A549 (cell line): ENCODE data around the gene FZD10. TPM values are rescaled to one million over a fixed set of nuclear protein-coding genes. Genes with fewer than 3 reads are reported as not detected.

Experiments used
- ATAC-seq, 2 experiments: fragments of 200-7000 bp in 1 of 2; fragments of >200 bp in 1 of 2; cut with Nextera tagmentation in 1 of 2; cut with Tn5 transposase in 1 of 2; 3 replicates each; pipeline versions ENCODE4 v1.8.0 to v1.9.1; 2018 to 2020; ENCODE audit warnings: mild to moderate bottlenecking in 1 of 2, moderate library complexity in 1 of 2
- CTCF ChIA-PET: fragments of 300-600 bp; sonication (Branson Sonifier 250); formaldehyde crosslinking; extraction: SDS; loops from one replicate; lab custom pipeline; 2021; ENCODE audit warnings: antibody characterized with exemption, inconsistent platforms; lab: Yijun Ruan, JAX
- POLR2A ChIA-PET: fragments of 350-600 bp; formaldehyde crosslinking; extraction: SDS; loops from one replicate; lab custom pipeline; 2021; ENCODE audit warnings: antibody characterized with exemption, inconsistent platforms; lab: Yijun Ruan, JAX
- DNase-seq, 2 experiments: peaks; one replicate each; pipeline versions ENCODE4 v3.0.0 to v3.0.0-alpha.2; 2011 to 2016; ENCODE audit warnings: low read depth in 1 of 2, low spot score in 1 of 2
- FAIRE-seq: peaks from 2 replicates; lab custom pipeline; 2011; peaks lifted over from hg19 to GRCh38; lab: Jason Lieb, UNC
- H3K27ac ChIP-seq, 2 experiments: fragments of >200 bp; sonication (Bioruptor Twin); formaldehyde crosslinking; 3 replicates each; pipeline ENCODE4 v1.5.1; 2016 to 2017
- H3K4me1 ChIP-seq: fragments of >200 bp; sonication (Bioruptor Twin); formaldehyde crosslinking; 3 replicates; pipeline ENCODE4 v1.6.1; 2016
- H3K4me2 ChIP-seq: fragments of >200 bp; sonication (Bioruptor Twin); formaldehyde crosslinking; 3 replicates; pipeline ENCODE4 v1.6.1; 2016
- H3K4me3 ChIP-seq: fragments of >200 bp; sonication (Bioruptor Twin); formaldehyde crosslinking; 3 replicates; pipeline ENCODE4 v1.5.1; 2016
- H3K9me3 ChIP-seq: fragments of >200 bp; sonication (Bioruptor Twin); formaldehyde crosslinking; 3 replicates; pipeline ENCODE4 v1.6.1; 2016
- BHLHE40 ChIP-seq: IDR thresholded peaks from 2 replicates; pipeline ENCODE4 v1.6.1; 2012; ENCODE audit warnings: low read depth, low read length, inconsistent platforms
- CBX8 ChIP-seq: fragments of 200-600 bp; sonication (generic); IDR thresholded peaks from 2 replicates; pipeline ENCODE4 v1.6.1; 2016
- EHMT2 ChIP-seq: fragments of 200-600 bp; sonication (generic); IDR thresholded peaks from 2 replicates; pipeline ENCODE4 v1.6.1; 2016; ENCODE audit warnings: antibody characterized with exemption, low read depth, mild to moderate bottlenecking, moderate library complexity
- ESRRA ChIP-seq: fragments of 150-350 bp; IDR thresholded peaks from 2 replicates; pipeline ENCODE4 v1.6.1; 2014; ENCODE audit warnings: mild to moderate bottlenecking, low read length, borderline replicate concordance
- FOSB ChIP-seq: fragments of 250-450 bp; sonication (Bioruptor Pico); IDR thresholded peaks from 2 replicates; pipeline ENCODE4 v1.5.0; 2020; ENCODE audit warnings: mild to moderate bottlenecking, moderate library complexity
- FOSL2 ChIP-seq, 2 experiments: fragments of 450-650 bp in 1 of 2; fragments of >200 bp in 1 of 2; sonication (Bioruptor Twin) in 1 of 2; formaldehyde crosslinking; IDR thresholded peaks; 2 replicates each; pipeline versions ENCODE4 v1.5.0 to v1.6.1; 2016 to 2020; ENCODE audit warnings: mild to moderate bottlenecking in 1 of 2, moderate library complexity in 1 of 2
- HOXB13 ChIP-seq: fragments of 250-450 bp; sonication (Bioruptor Pico); IDR thresholded peaks from 2 replicates; pipeline ENCODE4 v1.5.0; 2020; ENCODE audit warnings: low read depth, mild to moderate bottlenecking, moderate library complexity
- MAFK ChIP-seq: fragments of 450-650 bp; IDR thresholded peaks from 2 replicates; pipeline ENCODE4 v1.6.1; 2014; ENCODE audit not compliant: partially characterized antibody
- PHF8 ChIP-seq: fragments of 200-600 bp; sonication (generic); IDR thresholded peaks from 2 replicates; pipeline ENCODE4 v1.6.1; 2016; ENCODE audit warnings: low read depth, mild to moderate bottlenecking, antibody characterized with exemption, moderate library complexity, borderline replicate concordance
- RAD21 ChIP-seq, 2 experiments: fragments of >200 bp in 1 of 2; sonication (Bioruptor Twin) in 1 of 2; formaldehyde crosslinking in 1 of 2; IDR thresholded peaks in 1 of 2; conservative IDR thresholded peaks in 1 of 2; 2 replicates in 1 of 2; 3 replicates in 1 of 2; pipeline ENCODE4 v1.6.1; 2012 to 2018; ENCODE audit warnings: inconsistent platforms in 1 of 2
- RCOR1 ChIP-seq: fragments of 150-350 bp; IDR thresholded peaks from 2 replicates; pipeline ENCODE4 v1.6.1; 2014; ENCODE audit warnings: antibody characterized with exemption, low read length, low read depth
- ZC3H11A ChIP-seq: fragments of 450-650 bp; IDR thresholded peaks from 2 replicates; pipeline ENCODE4 v1.6.1; 2014; ENCODE audit warnings: antibody characterized with exemption, mild to moderate bottlenecking
- ZFP36 ChIP-seq: fragments of 450-650 bp; IDR thresholded peaks from 2 replicates; pipeline ENCODE4 v1.6.1; 2014; ENCODE audit warnings: borderline replicate concordance; ENCODE audit not compliant: partially characterized antibody
- ZSCAN20 ChIP-seq: fragments of 250-450 bp; sonication (Bioruptor Pico); IDR thresholded peaks from 2 replicates; pipeline ENCODE4 v1.8.0; 2022; ENCODE audit warnings: mild to moderate bottlenecking, moderate library complexity
- WGBS: methylation state at CpG from one replicate; pipeline ENCODE4 v1.1.6; 2017; ENCODE audit errors: missing lambda C conversion rate; 5-methylcytosine and 5-hydroxymethylcytosine counted together
- polyA plus RNA-seq, 4 experiments: library from polyadenylated mRNA; depleted of rRNA in 3 of 4; stranded (reverse); fragments of >200 nt; fragmentation: RNase III in 1 of 4; extraction: RNeasy Plus Mini Kit Qiagen cat#74134 plus additional on column Dnase treatment in 1 of 4; gene quantifications; 2 replicates in 3 of 4; 3 replicates in 1 of 4; pipeline ENCODE4 v1.2.3, GENCODE V29; 2011 to 2017
- TF ChIP-seq, protein P1 (sequence below): IDR thresholded peaks from 2 replicates; pipeline ENCODE4 v1.6.1; 2012; ENCODE audit warnings: low read depth, borderline replicate concordance
- TF ChIP-seq, protein P2 (sequence below): fragments of 450-650 bp; IDR thresholded peaks from 2 replicates; pipeline ENCODE4 v1.6.1; 2014; ENCODE audit warnings: antibody characterized with exemption
- TF ChIP-seq, protein P3 (sequence below): fragments of >200 bp; sonication (Bioruptor Twin); formaldehyde crosslinking; IDR thresholded peaks from 3 replicates; pipeline ENCODE4 v1.6.1; 2016
- TF ChIP-seq, protein P4 (sequence below): fragments of 250-450 bp; sonication (Bioruptor Pico); IDR thresholded peaks from 2 replicates; pipeline ENCODE4 v1.5.0; 2021; ENCODE audit warnings: mild to moderate bottlenecking, moderate library complexity, borderline replicate concordance
- TF ChIP-seq, protein P5 (sequence below): fragments of >200 bp; sonication (Bioruptor Twin); formaldehyde crosslinking; IDR thresholded peaks from 3 replicates; pipeline ENCODE4 v1.5.1; 2016
- TF ChIP-seq, protein P6 (sequence below): IDR thresholded peaks from 2 replicates; pipeline ENCODE4 v1.6.1; 2012
- TF ChIP-seq, protein P7 (sequence below): fragments of 200-600 bp; sonication (generic); IDR thresholded peaks from 2 replicates; pipeline ENCODE4 v1.6.1; 2016; ENCODE audit warnings: antibody characterized with exemption, mild to moderate bottlenecking, moderate library complexity

FZD10 gene
- polyA plus RNA-seq, 2 of the 4 experiments (the other 2 are of a cell fraction) = not detected

DNA sequence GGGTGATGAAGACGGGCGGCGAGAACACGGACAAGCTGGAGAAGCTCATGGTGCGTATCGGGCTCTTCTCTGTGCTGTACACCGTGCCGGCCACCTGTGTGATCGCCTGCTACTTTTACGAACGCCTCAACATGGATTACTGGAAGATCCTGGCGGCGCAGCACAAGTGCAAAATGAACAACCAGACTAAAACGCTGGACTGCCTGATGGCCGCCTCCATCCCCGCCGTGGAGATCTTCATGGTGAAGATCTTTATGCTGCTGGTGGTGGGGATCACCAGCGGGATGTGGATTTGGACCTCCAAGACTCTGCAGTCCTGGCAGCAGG, 1.9 kb downstream of the FZD10 start:
- TF ChIP-seq, protein P1, sequence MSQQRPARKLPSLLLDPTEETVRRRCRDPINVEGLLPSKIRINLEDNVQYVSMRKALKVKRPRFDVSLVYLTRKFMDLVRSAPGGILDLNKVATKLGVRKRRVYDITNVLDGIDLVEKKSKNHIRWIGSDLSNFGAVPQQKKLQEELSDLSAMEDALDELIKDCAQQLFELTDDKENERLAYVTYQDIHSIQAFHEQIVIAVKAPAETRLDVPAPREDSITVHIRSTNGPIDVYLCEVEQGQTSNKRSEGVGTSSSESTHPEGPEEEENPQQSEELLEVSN = no peak
- TF ChIP-seq EHMT2 = no peak
- TF ChIP-seq FOSB (CRISPR knock-in tag) = no peak
- TF ChIP-seq BHLHE40 = no peak
- TF ChIP-seq MAFK = no peak
- Histone ChIP-seq H3K4me1 (no peaks in the 10 kb centered on the region), H3K27ac (no peak overlapping the region), H3K4me3 (no peak overlapping the region), H3K9me3 (no peaks in the 10 kb centered on the region), H3K4me2 (no peak overlapping the region)
- 71% methylated on average over 18 of the region's 18 CpGs for WGBS
- FAIRE-seq = no peak
- ChIA-PET POLR2A (no interaction called here), CTCF (interaction anchor here (0.6 kb wide), 1 partner anchor 38 kb away, joined by 3 read pairs; no protein-coding TSS in a partner anchor)
- no peak for ATAC-seq
- no peak for DNase-seq

DNA sequence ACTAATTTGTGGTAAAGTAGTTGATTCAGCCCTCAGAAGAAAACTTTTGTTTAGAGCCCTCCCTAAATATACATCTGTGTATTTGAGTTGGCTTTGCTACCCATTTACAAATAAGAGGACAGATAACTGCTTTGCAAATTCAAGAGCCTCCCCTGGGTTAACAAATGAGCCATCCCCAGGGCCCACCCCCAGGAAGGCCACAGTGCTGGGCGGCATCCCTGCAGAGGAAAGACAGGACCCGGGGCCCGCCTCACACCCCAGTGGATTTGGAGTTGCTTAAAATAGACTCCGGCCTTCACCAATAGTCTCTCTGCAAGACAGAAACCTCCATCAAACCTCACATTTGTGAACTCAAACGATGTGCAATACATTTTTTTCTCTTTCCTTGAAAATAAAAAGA, 2.7 kb downstream of the FZD10 start:
- no peaks in the 10 kb centered on the region for H3K4me1 ChIP-seq
- FAIRE-seq (no peak), DNase-seq (no peak), ATAC-seq (no peak)
- TF ChIP-seq, protein P2, sequence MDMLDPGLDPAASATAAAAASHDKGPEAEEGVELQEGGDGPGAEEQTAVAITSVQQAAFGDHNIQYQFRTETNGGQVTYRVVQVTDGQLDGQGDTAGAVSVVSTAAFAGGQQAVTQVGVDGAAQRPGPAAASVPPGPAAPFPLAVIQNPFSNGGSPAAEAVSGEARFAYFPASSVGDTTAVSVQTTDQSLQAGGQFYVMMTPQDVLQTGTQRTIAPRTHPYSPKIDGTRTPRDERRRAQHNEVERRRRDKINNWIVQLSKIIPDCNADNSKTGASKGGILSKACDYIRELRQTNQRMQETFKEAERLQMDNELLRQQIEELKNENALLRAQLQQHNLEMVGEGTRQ = no peak
- TF ChIP-seq ESRRA (no peak), ZSCAN20 (CRISPR knock-in tag) (no peak), FOSL2 (IDR thresholded peaks at IDR 0.05) (no peak), FOSL2 (CRISPR knock-in tag; IDR thresholded peaks at IDR 0.05) (no peak), HOXB13 (CRISPR knock-in tag) (no peak), EHMT2 (no peak), RCOR1 (no peak), ZFP36 (no peak), ZC3H11A (no peak), PHF8 (no peak), RAD21 (conservative IDR thresholded peaks at IDR 0.05 in 1 of 2, IDR thresholded peaks at IDR 0.05 in 1 of 2) (no peak), CBX8 (no peak), FOSB (CRISPR knock-in tag) (no peak), MAFK (no peak)
- TF ChIP-seq, protein P3, sequence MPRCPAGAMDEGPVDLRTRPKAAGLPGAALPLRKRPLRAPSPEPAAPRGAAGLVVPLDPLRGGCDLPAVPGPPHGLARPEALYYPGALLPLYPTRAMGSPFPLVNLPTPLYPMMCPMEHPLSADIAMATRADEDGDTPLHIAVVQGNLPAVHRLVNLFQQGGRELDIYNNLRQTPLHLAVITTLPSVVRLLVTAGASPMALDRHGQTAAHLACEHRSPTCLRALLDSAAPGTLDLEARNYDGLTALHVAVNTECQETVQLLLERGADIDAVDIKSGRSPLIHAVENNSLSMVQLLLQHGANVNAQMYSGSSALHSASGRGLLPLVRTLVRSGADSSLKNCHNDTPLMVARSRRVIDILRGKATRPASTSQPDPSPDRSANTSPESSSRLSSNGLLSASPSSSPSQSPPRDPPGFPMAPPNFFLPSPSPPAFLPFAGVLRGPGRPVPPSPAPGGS = no peak
- TF ChIP-seq, protein P4, sequence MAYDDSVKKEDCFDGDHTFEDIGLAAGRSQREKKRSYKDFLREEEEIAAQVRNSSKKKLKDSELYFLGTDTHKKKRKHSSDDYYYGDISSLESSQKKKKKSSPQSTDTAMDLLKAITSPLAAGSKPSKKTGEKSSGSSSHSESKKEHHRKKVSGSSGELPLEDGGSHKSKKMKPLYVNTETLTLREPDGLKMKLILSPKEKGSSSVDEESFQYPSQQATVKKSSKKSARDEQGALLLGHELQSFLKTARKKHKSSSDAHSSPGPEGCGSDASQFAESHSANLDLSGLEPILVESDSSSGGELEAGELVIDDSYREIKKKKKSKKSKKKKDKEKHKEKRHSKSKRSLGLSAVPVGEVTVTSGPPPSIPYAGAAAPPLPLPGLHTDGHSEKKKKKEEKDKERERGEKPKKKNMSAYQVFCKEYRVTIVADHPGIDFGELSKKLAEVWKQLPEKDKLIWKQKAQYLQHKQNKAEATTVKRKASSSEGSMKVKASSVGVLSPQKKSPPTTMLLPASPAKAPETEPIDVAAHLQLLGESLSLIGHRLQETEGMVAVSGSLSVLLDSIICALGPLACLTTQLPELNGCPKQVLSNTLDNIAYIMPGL (CRISPR knock-in tag) = no peak
- TF ChIP-seq, protein P5, sequence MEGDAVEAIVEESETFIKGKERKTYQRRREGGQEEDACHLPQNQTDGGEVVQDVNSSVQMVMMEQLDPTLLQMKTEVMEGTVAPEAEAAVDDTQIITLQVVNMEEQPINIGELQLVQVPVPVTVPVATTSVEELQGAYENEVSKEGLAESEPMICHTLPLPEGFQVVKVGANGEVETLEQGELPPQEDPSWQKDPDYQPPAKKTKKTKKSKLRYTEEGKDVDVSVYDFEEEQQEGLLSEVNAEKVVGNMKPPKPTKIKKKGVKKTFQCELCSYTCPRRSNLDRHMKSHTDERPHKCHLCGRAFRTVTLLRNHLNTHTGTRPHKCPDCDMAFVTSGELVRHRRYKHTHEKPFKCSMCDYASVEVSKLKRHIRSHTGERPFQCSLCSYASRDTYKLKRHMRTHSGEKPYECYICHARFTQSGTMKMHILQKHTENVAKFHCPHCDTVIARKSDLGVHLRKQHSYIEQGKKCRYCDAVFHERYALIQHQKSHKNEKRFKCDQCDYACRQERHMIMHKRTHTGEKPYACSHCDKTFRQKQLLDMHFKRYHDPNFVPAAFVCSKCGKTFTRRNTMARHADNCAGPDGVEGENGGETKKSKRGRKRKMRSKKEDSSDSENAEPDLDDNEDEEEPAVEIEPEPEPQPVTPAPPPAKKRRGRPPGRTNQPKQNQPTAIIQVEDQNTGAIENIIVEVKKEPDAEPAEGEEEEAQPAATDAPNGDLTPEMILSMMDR = no peak
- TF ChIP-seq, protein P6, sequence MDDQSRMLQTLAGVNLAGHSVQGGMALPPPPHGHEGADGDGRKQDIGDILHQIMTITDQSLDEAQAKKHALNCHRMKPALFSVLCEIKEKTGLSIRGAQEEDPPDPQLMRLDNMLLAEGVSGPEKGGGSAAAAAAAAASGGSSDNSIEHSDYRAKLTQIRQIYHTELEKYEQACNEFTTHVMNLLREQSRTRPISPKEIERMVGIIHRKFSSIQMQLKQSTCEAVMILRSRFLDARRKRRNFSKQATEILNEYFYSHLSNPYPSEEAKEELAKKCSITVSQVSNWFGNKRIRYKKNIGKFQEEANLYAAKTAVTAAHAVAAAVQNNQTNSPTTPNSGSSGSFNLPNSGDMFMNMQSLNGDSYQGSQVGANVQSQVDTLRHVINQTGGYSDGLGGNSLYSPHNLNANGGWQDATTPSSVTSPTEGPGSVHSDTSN = no peak
- TF ChIP-seq, protein P7, sequence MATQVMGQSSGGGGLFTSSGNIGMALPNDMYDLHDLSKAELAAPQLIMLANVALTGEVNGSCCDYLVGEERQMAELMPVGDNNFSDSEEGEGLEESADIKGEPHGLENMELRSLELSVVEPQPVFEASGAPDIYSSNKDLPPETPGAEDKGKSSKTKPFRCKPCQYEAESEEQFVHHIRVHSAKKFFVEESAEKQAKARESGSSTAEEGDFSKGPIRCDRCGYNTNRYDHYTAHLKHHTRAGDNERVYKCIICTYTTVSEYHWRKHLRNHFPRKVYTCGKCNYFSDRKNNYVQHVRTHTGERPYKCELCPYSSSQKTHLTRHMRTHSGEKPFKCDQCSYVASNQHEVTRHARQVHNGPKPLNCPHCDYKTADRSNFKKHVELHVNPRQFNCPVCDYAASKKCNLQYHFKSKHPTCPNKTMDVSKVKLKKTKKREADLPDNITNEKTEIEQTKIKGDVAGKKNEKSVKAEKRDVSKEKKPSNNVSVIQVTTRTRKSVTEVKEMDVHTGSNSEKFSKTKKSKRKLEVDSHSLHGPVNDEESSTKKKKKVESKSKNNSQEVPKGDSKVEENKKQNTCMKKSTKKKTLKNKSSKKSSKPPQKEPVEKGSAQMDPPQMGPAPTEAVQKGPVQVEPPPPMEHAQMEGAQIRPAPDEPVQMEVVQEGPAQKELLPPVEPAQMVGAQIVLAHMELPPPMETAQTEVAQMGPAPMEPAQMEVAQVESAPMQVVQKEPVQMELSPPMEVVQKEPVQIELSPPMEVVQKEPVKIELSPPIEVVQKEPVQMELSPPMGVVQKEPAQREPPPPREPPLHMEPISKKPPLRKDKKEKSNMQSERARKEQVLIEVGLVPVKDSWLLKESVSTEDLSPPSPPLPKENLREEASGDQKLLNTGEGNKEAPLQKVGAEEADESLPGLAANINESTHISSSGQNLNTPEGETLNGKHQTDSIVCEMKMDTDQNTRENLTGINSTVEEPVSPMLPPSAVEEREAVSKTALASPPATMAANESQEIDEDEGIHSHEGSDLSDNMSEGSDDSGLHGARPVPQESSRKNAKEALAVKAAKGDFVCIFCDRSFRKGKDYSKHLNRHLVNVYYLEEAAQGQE = no peak
- H3K27ac ChIP-seq = no peak overlapping the region
- H3K9me3 ChIP-seq = no peaks in the 10 kb centered on the region
- WGBS = 19% methylated on average over 5 of the region's 5 CpGs
- no peak overlapping the region for H3K4me3 ChIP-seq
- CTCF ChIA-PET = no interaction called here
- H3K4me2 ChIP-seq = no peak overlapping the region
- POLR2A ChIA-PET = no interaction called here
